OCI-LY1 (cell line): ENCODE measurements around the gene LRFN4.
A peak's percentile ranks its signal among the peaks of the same experiment; 100 is the strongest.

Source experiments
- H2AFZ ChIP-seq: fragments of 200-600 bp; sonication (generic), shearing (Covaris generic); 2 replicates; pipeline ENCODE4 v1.6.0; 2014; ENCODE audit warnings: antibody characterized with exemption, mild to moderate bottlenecking, low read length
- H3F3A ChIP-seq: fragments of 200-600 bp; sonication (generic), shearing (Covaris generic); 2 replicates; pipeline ENCODE4 v1.6.0; 2014; ENCODE audit warnings: mild to moderate bottlenecking, antibody characterized with exemption, low read length, moderate library complexity; ENCODE audit not compliant: insufficient read depth
- H3K27ac ChIP-seq: fragments of 200-600 bp; sonication (generic); 2 replicates; pipeline ENCODE4 v1.5.1; 2014; ENCODE audit warnings: low read length, mixed run types, mild to moderate bottlenecking, low read depth; ENCODE audit not compliant: poor library complexity, severe bottlenecking
- H3K27me3 ChIP-seq: fragments of 200-600 bp; sonication (generic); 2 replicates; pipeline ENCODE4 v1.6.0; 2014; ENCODE audit warnings: antibody characterized with exemption, mild to moderate bottlenecking, low read length, moderate library complexity; ENCODE audit not compliant: insufficient read depth
- H3K36me3 ChIP-seq: fragments of 200-600 bp; sonication (generic); 2 replicates; pipeline ENCODE4 v1.6.1; 2014; ENCODE audit warnings: mild to moderate bottlenecking, antibody characterized with exemption, low read length, moderate library complexity, mixed read lengths; ENCODE audit not compliant: insufficient read depth
- H3K4me1 ChIP-seq: fragments of 200-600 bp; sonication (generic); 2 replicates; pipeline ENCODE4 v1.5.1; 2014; ENCODE audit warnings: mild to moderate bottlenecking, low read length, moderate library complexity; ENCODE audit not compliant: insufficient read depth, severe bottlenecking
- H3K4me2 ChIP-seq: fragments of 200-600 bp; sonication (generic), shearing (Covaris generic); 2 replicates; pipeline ENCODE4 v1.6.1; 2014; ENCODE audit warnings: low read length
- H3K4me3 ChIP-seq: fragments of 200-600 bp; sonication (generic); 2 replicates; pipeline ENCODE4 v1.5.1; 2014; ENCODE audit warnings: low read length, low read depth, mild to moderate bottlenecking, mixed read lengths; ENCODE audit not compliant: poor library complexity, severe bottlenecking
- H3K79me2 ChIP-seq: fragments of 200-600 bp; shearing (Covaris generic); 2 replicates; pipeline ENCODE4 v1.6.1; 2016; ENCODE audit warnings: mixed run types, low read length, mixed read lengths; ENCODE audit not compliant: insufficient read depth
- H3K9ac ChIP-seq: fragments of 200-600 bp; sonication (generic), shearing (Covaris generic); 2 replicates; pipeline ENCODE4 v1.6.1; 2014; ENCODE audit warnings: mild to moderate bottlenecking, low read length, mixed read lengths
- H3K9me2 ChIP-seq: fragments of 200-600 bp; sonication (generic), shearing (Covaris generic); 2 replicates; pipeline ENCODE4 v1.6.1; 2014; ENCODE audit warnings: low read depth, mild to moderate bottlenecking, low read length, mixed read lengths
- H3K9me3 ChIP-seq: fragments of 200-600 bp; shearing (Covaris generic); 2 replicates; pipeline ENCODE4 v1.6.1; 2014; ENCODE audit warnings: low read length, mixed read lengths
- H4K20me1 ChIP-seq: fragments of 200-600 bp; sonication (generic), shearing (Covaris generic); 2 replicates; pipeline ENCODE4 v1.6.0; 2016; ENCODE audit warnings: mild to moderate bottlenecking, low read length; ENCODE audit not compliant: insufficient read depth
- CTCF ChIP-seq: fragments of 200-600 bp; sonication (generic), shearing (Covaris generic); IDR thresholded peaks from 2 replicates; pipeline ENCODE4 v1.5.1; 2017; ENCODE audit warnings: mild to moderate bottlenecking, antibody characterized with exemption, low read length, moderate library complexity, mixed read lengths
- EZH2 ChIP-seq: fragments of 200-600 bp; sonication (generic), shearing (Covaris generic); IDR thresholded peaks from 2 replicates; pipeline ENCODE4 v1.8.0; 2017; ENCODE audit warnings: borderline replicate concordance, mixed run types, mild to moderate bottlenecking, antibody characterized with exemption, low read length, moderate library complexity, mixed read lengths

Gene LRFN4

GRCh38 chr11:66857234-66857926 is 516 bp downstream of the LRFN4 start:
- no peak for TF ChIP-seq EZH2
- no peak for TF ChIP-seq CTCF
- Histone ChIP-seq H4K20me1 (no peaks in the 10 kb centered on the region), H3K27me3 (peaks cover 11% of the 10 kb centered on the region; the same call in 1 of the 2 replicates), H3K9me3 (no peaks in the 10 kb centered on the region), H3K79me2 (no peaks in the 10 kb centered on the region), H2AFZ (no peak overlapping the region), H3K36me3 (no peaks in the 10 kb centered on the region), H3F3A (no peaks in the 10 kb centered on the region), H3K4me2 (0 out of 2 replicates have a peak overlapping the region, but pooled peaks have one; percentile 16), H3K4me3 (peak overlapping the region; percentile 34), H3K9ac (no peak overlapping the region), H3K4me1 (peaks cover 11% of the 10 kb centered on the region), H3K9me2 (no peaks in the 10 kb centered on the region), H3K27ac (no peak overlapping the region)

GRCh38 chr11:66857927-66858185 is 992 bp downstream of the LRFN4 start:
- no peak overlapping the region for H2AFZ ChIP-seq
- no peak overlapping the region for H3K4me3 ChIP-seq
- no peaks in the 10 kb centered on the region for H4K20me1 ChIP-seq
- TF ChIP-seq EZH2 (no peak), CTCF (no peak)
- H3K4me2 ChIP-seq = no peak overlapping the region
- H3K9me3 ChIP-seq = no peaks in the 10 kb centered on the region
- H3K9me2 ChIP-seq = no peaks in the 10 kb centered on the region
- no peaks in the 10 kb centered on the region for H3K79me2 ChIP-seq
- peaks cover 11% of the 10 kb centered on the region; the same call in 1 of the 2 replicates for H3K27me3 ChIP-seq
- peaks cover 9% of the 10 kb centered on the region for H3K4me1 ChIP-seq
- H3K27ac ChIP-seq = no peak overlapping the region
- H3K36me3 ChIP-seq = no peaks in the 10 kb centered on the region
- H3K9ac ChIP-seq = no peak overlapping the region
- no peaks in the 10 kb centered on the region for H3F3A ChIP-seq

GRCh38 chr11:66858186-66858938 is 1.5 kb downstream of the LRFN4 start:
- Histone ChIP-seq H2AFZ (no peak overlapping the region), H3K79me2 (no peaks in the 10 kb centered on the region), H3K27me3 (peaks cover 11% of the 10 kb centered on the region; the same call in 1 of the 2 replicates), H3K4me1 (peaks cover 9% of the 10 kb centered on the region), H3K9ac (no peak overlapping the region), H3K4me3 (no peak overlapping the region), H3F3A (no peaks in the 10 kb centered on the region), H3K4me2 (no peak overlapping the region), H3K9me2 (no peaks in the 10 kb centered on the region), H4K20me1 (no peaks in the 10 kb centered on the region), H3K36me3 (no peaks in the 10 kb centered on the region), H3K27ac (no peak overlapping the region), H3K9me3 (no peaks in the 10 kb centered on the region)
- no peak for TF ChIP-seq CTCF
- no peak for TF ChIP-seq EZH2
